ENCODE data around the gene DLG2. TPM values are rescaled to one million over a fixed set of nuclear protein-coding genes. Genes with fewer than 3 reads are reported as not detected.

Gene DLG2
- polyA plus RNA-seq, 5 donors = 5.1 to 13.2 (median 8.4) TPM

GRCh38 chr11:83574519-83574918 is 2052.6 kb downstream of the DLG2 start:
- no peak for DNase-seq

GRCh38 chr11:83572581-83573496 is 2054.3 kb downstream of the DLG2 start:
- DNase-seq = no peak

GRCh38 chr11:83571302-83571701 is 2055.8 kb downstream of the DLG2 start:
- peak in 1 of 2 donors; percentile 21 for DNase-seq

- no peak for DNase-seq
Measured at GRCh38 chr11:83569134-83569805, 2057.9 kb downstream of the DLG2 start.

- no peak for DNase-seq
Measured at GRCh38 chr11:83568516-83568915, 2058.6 kb downstream of the DLG2 start.

GRCh38 chr11:83566950-83567349 is 2060.2 kb downstream of the DLG2 start:
- no peak for DNase-seq

- no peak for DNase-seq
Measured at GRCh38 chr11:83564870-83565269, 2062.3 kb downstream of the DLG2 start.

GRCh38 chr11:83558281-83558680 is 2068.9 kb downstream of the DLG2 start:
- DNase-seq = no peak

GRCh38 chr11:83557653-83558052 is 2069.5 kb downstream of the DLG2 start:
- no peak for DNase-seq

- DNase-seq = no peak
Measured at GRCh38 chr11:83554876-83555275, 2072.3 kb downstream of the DLG2 start.

GRCh38 chr11:83549984-83550667 is 2077.0 kb downstream of the DLG2 start:
- DNase-seq = no peak

- no peak for DNase-seq
Measured at GRCh38 chr11:83546368-83546767, 2080.8 kb downstream of the DLG2 start.

- DNase-seq = no peak
Measured at GRCh38 chr11:83545494-83546260, 2081.5 kb downstream of the DLG2 start.

- no peak for DNase-seq
Measured at GRCh38 chr11:83544846-83545245, 2082.3 kb downstream of the DLG2 start.

GRCh38 chr11:83543706-83544439 is 2083.3 kb downstream of the DLG2 start:
- no peak for DNase-seq

GRCh38 chr11:83542861-83543260 is 2084.3 kb downstream of the DLG2 start:
- no peak for DNase-seq

- no peak for DNase-seq
Measured at GRCh38 chr11:83540728-83541127, 2086.4 kb downstream of the DLG2 start.

- DNase-seq = no peak
Measured at GRCh38 chr11:83540112-83540675, 2086.9 kb downstream of the DLG2 start.

GRCh38 chr11:83538286-83538685 is 2088.9 kb downstream of the DLG2 start:
- DNase-seq = no peak

- no peak for DNase-seq
Measured at GRCh38 chr11:83537131-83537610, 2090.0 kb downstream of the DLG2 start.
